IMR-90 (cell line): ENCODE data around the gene RRP9. TPM values are rescaled to one million over a fixed set of nuclear protein-coding genes. Genes with fewer than 3 reads are reported as not detected.

ENCODE experiments used
- ATAC-seq: fragments of 200-7000 bp; cut with Tn5 transposase; 2 replicates; pipeline ENCODE4 v1.9.1; 2020; ENCODE audit warnings: low read depth, mild to moderate bottlenecking, moderate library complexity
- BruUV-seq: library from RNA; stranded (reverse); fragments of 400-500 nt; replicated peaks from 2 replicates; lab custom pipeline; 2021; lab: Mats Ljungman, UMichigan
- CTCF ChIA-PET: fragments of 300-600 bp; formaldehyde crosslinking; extraction: SDS; loops from one replicate; lab custom pipeline; 2021; ENCODE audit warnings: antibody characterized with exemption; lab: Yijun Ruan, JAX
- POLR2A ChIA-PET: fragments of 300-600 bp; sonication (Branson Sonifier 250); formaldehyde crosslinking; loops from one replicate; lab custom pipeline; 2022; ENCODE audit warnings: antibody characterized with exemption; ENCODE audit not compliant: unreplicated experiment; lab: Charles Lee
- DNase-seq: peaks from one replicate; pipeline ENCODE4 v3.0.0; 2013
- H2AFZ ChIP-seq: replicated peaks from 2 replicates; pipeline ENCODE3; 2013; ENCODE audit warnings: low read length, mild to moderate bottlenecking; ENCODE audit not compliant: poor library complexity
- H2AK5ac ChIP-seq: 2 replicates; pipeline ENCODE4 v1.6.1; 2013; ENCODE audit warnings: low read depth, low read length, inconsistent platforms
- H2AK9ac ChIP-seq: replicated peaks from 2 replicates; pipeline ENCODE3; 2013; ENCODE audit warnings: mild to moderate bottlenecking, low read depth, low read length, moderate library complexity; ENCODE audit not compliant: poor library complexity
- H2BK120ac ChIP-seq: 2 replicates; pipeline ENCODE4 v1.6.1; 2013; ENCODE audit warnings: low read depth, low read length, inconsistent platforms
- H2BK15ac ChIP-seq: 3 replicates; pipeline ENCODE4 v1.6.1; 2013; ENCODE audit warnings: low read depth, low read length, inconsistent platforms
- H2BK20ac ChIP-seq: 2 replicates; pipeline ENCODE4 v1.6.1; 2013; ENCODE audit warnings: low read depth, mild to moderate bottlenecking, inconsistent platforms, low read length, moderate library complexity
- H2BK5ac ChIP-seq: 2 replicates; pipeline ENCODE4 v1.6.1; 2013; ENCODE audit warnings: mild to moderate bottlenecking, low read depth, low read length, inconsistent platforms; ENCODE audit not compliant: poor library complexity, severe bottlenecking
- H3K14ac ChIP-seq: replicated peaks from 2 replicates; pipeline ENCODE4 v1.6.1; 2013; ENCODE audit warnings: low read depth, low read length, inconsistent platforms
- H3K18ac ChIP-seq: 2 replicates; pipeline ENCODE4 v1.6.1; 2013; ENCODE audit warnings: low read depth, low read length, control low read depth
- H3K23ac ChIP-seq: 2 replicates; pipeline ENCODE4 v1.6.1; 2013; ENCODE audit warnings: low read depth, low read length, inconsistent platforms
- H3K27ac ChIP-seq: 2 replicates; pipeline ENCODE4 v1.5.1; 2013; ENCODE audit warnings: mild to moderate bottlenecking, control low read depth, low read length; ENCODE audit not compliant: insufficient read depth
- H3K27me3 ChIP-seq: 2 replicates; pipeline ENCODE4 v1.6.1; 2013; ENCODE audit warnings: low read length; ENCODE audit not compliant: control insufficient read depth, insufficient read depth
- H3K36me3 ChIP-seq: 2 replicates; pipeline ENCODE4 v1.6.1; 2013; ENCODE audit warnings: low read length, mixed read lengths; ENCODE audit not compliant: control insufficient read depth, insufficient read depth
- H3K4ac ChIP-seq: 2 replicates; pipeline ENCODE4 v1.6.1; 2013; ENCODE audit warnings: low read depth, low read length, inconsistent platforms
- H3K4me1 ChIP-seq: 2 replicates; pipeline ENCODE4 v1.6.1; 2013; ENCODE audit warnings: low read length, mixed read lengths; ENCODE audit not compliant: control insufficient read depth, insufficient read depth
- H3K4me2 ChIP-seq: 2 replicates; pipeline ENCODE4 v1.6.1; 2013; ENCODE audit warnings: low read depth, mild to moderate bottlenecking, control low read depth, low read length, moderate library complexity
- H3K4me3 ChIP-seq: 2 replicates; pipeline ENCODE4 v1.5.1; 2013; ENCODE audit warnings: low read depth, mild to moderate bottlenecking, control low read depth, low read length, moderate library complexity; ENCODE audit not compliant: insufficient read depth
- H3K56ac ChIP-seq: 2 replicates; pipeline ENCODE4 v1.6.1; 2013; ENCODE audit warnings: low read length, inconsistent platforms; ENCODE audit not compliant: insufficient read depth; ENCODE audit errors: extremely low read depth
- H3K79me1 ChIP-seq, 2 experiments: 2 replicates each; pipeline ENCODE4 v1.6.1; 2013; ENCODE audit warnings: low read length in 2 of 2, inconsistent platforms in 1 of 2, low read depth in 1 of 2
- H3K9ac ChIP-seq: 2 replicates; pipeline ENCODE4 v1.6.1; 2013; ENCODE audit warnings: low read depth, low read length, control low read depth
- H3K9me1 ChIP-seq: 2 replicates; pipeline ENCODE4 v1.6.1; 2013; ENCODE audit warnings: low read length, inconsistent platforms; ENCODE audit not compliant: insufficient read depth
- H3K9me3 ChIP-seq: 2 replicates; pipeline ENCODE4 v1.6.1; 2013; ENCODE audit warnings: low read length; ENCODE audit not compliant: control insufficient read depth, insufficient read depth
- H4K20me1 ChIP-seq: 2 replicates; pipeline ENCODE4 v1.6.1; 2013; ENCODE audit warnings: low read length, inconsistent platforms; ENCODE audit not compliant: insufficient read depth
- H4K5ac ChIP-seq: 2 replicates; pipeline ENCODE4 v1.6.1; 2013; ENCODE audit warnings: mild to moderate bottlenecking, low read depth, low read length, control low read depth
- H4K8ac ChIP-seq, 2 experiments: 2 replicates each; pipeline ENCODE4 v1.6.1; 2013; ENCODE audit warnings: low read depth in 2 of 2, low read length in 2 of 2, control low read depth in 1 of 2, inconsistent platforms in 1 of 2
- H4K91ac ChIP-seq: 2 replicates; pipeline ENCODE4 v1.6.1; 2013; ENCODE audit warnings: low read depth, low read length, inconsistent platforms; ENCODE audit not compliant: insufficient read depth
- BHLHE40 ChIP-seq: fragments of 150-350 bp; IDR thresholded peaks from 2 replicates; pipeline ENCODE4 v1.6.1; 2016; ENCODE audit warnings: mild to moderate bottlenecking, low read depth, low read length
- CEBPB ChIP-seq: IDR thresholded peaks from 2 replicates; pipeline ENCODE4 v1.6.1; 2012; ENCODE audit warnings: low read depth, low read length, improper control_type of control experiment
- CHD1 ChIP-seq: IDR thresholded peaks from 2 replicates; pipeline ENCODE4 v1.6.1; 2012; ENCODE audit warnings: low read depth, low read length, improper control_type of control experiment
- CTCF ChIP-seq: conservative IDR thresholded peaks from 2 replicates; pipeline ENCODE4 v1.5.1; 2012; ENCODE audit warnings: mild to moderate bottlenecking, low read depth, low read length, improper control_type of control experiment
- ELK1 ChIP-seq: fragments of 150-350 bp; IDR thresholded peaks from 2 replicates; pipeline ENCODE4 v1.6.1; 2016; ENCODE audit warnings: low read depth, mild to moderate bottlenecking, low read length, moderate library complexity, borderline replicate concordance
- FOS ChIP-seq: fragments of 150-350 bp; IDR thresholded peaks from 2 replicates; pipeline ENCODE4 v1.6.1; 2016; ENCODE audit warnings: low read depth, low read length
- MAFK ChIP-seq: IDR thresholded peaks from 2 replicates; pipeline ENCODE4 v1.6.1; 2012; ENCODE audit warnings: low read depth, low read length, improper control_type of control experiment
- MAZ ChIP-seq: IDR thresholded peaks from 2 replicates; pipeline ENCODE4 v1.6.1; 2012; ENCODE audit warnings: low read depth, mild to moderate bottlenecking, low read length, improper control_type of control experiment, moderate library complexity, borderline replicate concordance
- MXI1 ChIP-seq: IDR thresholded peaks from 2 replicates; pipeline ENCODE4 v1.6.1; 2012; ENCODE audit warnings: low read depth, mild to moderate bottlenecking, low read length, moderate library complexity, borderline replicate concordance
- NFE2L2 ChIP-seq: fragments of 150-350 bp; IDR thresholded peaks from 2 replicates; pipeline ENCODE4 v1.6.1; 2016; ENCODE audit warnings: low read depth, mild to moderate bottlenecking, low read length
- POLR2A ChIP-seq: IDR thresholded peaks from 2 replicates; pipeline ENCODE4 v1.6.1; 2012; ENCODE audit warnings: mild to moderate bottlenecking, low read depth, low read length
- RAD21 ChIP-seq: IDR thresholded peaks from 2 replicates; pipeline ENCODE4 v1.6.1; 2012; ENCODE audit warnings: low read length, improper control_type of control experiment
- RCOR1 ChIP-seq: IDR thresholded peaks from 2 replicates; pipeline ENCODE4 v1.6.1; 2012; ENCODE audit warnings: mild to moderate bottlenecking, low read length, improper control_type of control experiment; ENCODE audit not compliant: insufficient replicate concordance
- RFX5 ChIP-seq: IDR thresholded peaks from 2 replicates; pipeline ENCODE4 v1.8.0; 2012; ENCODE audit warnings: low read depth, mild to moderate bottlenecking, low read length, moderate library complexity
- SMC3 ChIP-seq: fragments of 150-350 bp; IDR thresholded peaks from 2 replicates; pipeline ENCODE4 v1.6.1; 2016; ENCODE audit warnings: low read depth, mild to moderate bottlenecking, antibody characterized with exemption, low read length, moderate library complexity
- USF2 ChIP-seq: fragments of 150-350 bp; IDR thresholded peaks from 2 replicates; pipeline ENCODE4 v1.6.1; 2017; ENCODE audit warnings: mild to moderate bottlenecking, antibody characterized with exemption, low read length, low read depth
- WGBS, 2 experiments: methylation state at CpG; one replicate each; pipeline versions ENCODE4 v1.1.5 to v1.1.7; 2013; ENCODE audit warnings: missing lambda C conversion rate in 2 of 2; ENCODE audit not compliant: insufficient read length in 1 of 2; ENCODE audit errors: extremely low coverage in 2 of 2; 5-methylcytosine and 5-hydroxymethylcytosine counted together
- dilution Hi-C: fragments of 300-500 bp; cut with HindIII; formaldehyde crosslinking; loops from one replicate; pipeline ENCODE4 v1.14.3; 2018; ENCODE audit warnings: low sequenced_read_pairs; ENCODE audit not compliant: unreplicated experiment
- in situ Hi-C: fragments of 300-500 bp; cut with MboI; formaldehyde crosslinking; loops from 3 replicates; pipeline ENCODE4 v1.14.3; 2019; ENCODE audit warnings: low sequenced_read_pairs, inconsistent platforms, mixed read lengths
- intact Hi-C: fragments of 100-400 bp; cut with micrococcal nuclease; formaldehyde crosslinking; loops from 2 replicates; pipeline ENCODE4 v1.10.0; 2022
- polyA plus RNA-seq, 3 experiments: library from polyadenylated mRNA; depleted of rRNA; stranded (reverse); fragments of >200 nt; gene quantifications; 2 replicates each; pipeline ENCODE4 v1.2.3, GENCODE V29; 2012; ENCODE audit warnings: low replicate concordance in 1 of 3
- total RNA-seq: library from RNA; depleted of rRNA; stranded (reverse); fragments of >200 nt; gene quantifications from 2 replicates; pipeline ENCODE4 v1.2.3, GENCODE V29; 2012

Gene RRP9
- total and polyA plus RNA-seq, 2 of the 4 experiments (the other 2 are of a cell fraction), result 30.9 to 39.8 TPM

- no peak overlapping the region for H3K4me3 ChIP-seq
- H3K36me3 ChIP-seq, result peaks cover 18% of the 10 kb centered on the region
- H3K4ac ChIP-seq, result no peak overlapping the region
- peaks cover 35 to 67% of the 10 kb centered on the region in 2 experiments for H3K79me1 ChIP-seq
- no peak overlapping the region for H3K18ac ChIP-seq
- peaks cover 28% of the 10 kb centered on the region for H3K4me1 ChIP-seq
- POLR2A ChIA-PET, result no interaction called here
- WGBS, 2 experiments, result 38% methylated on average over 4 of the region's 12 CpGs; no CpG with 5 or more reads in 1 of the 2 experiments
- in situ Hi-C loops (loop anchor here (25.0 kb wide), 1 partner anchor 1627 kb away; the partner anchor contains the start of genes RASSF1, TUSC2 and ZMYND10), dilution Hi-C loops (no loop called here), intact Hi-C loops (no loop called here)
- CTCF ChIA-PET, result no interaction called here
- H2BK20ac ChIP-seq, result no peak overlapping the region
- H3K14ac ChIP-seq, result no peak overlapping the region
- no peak overlapping the region for H4K8ac ChIP-seq
- H4K20me1 ChIP-seq, result peaks cover 16% of the 10 kb centered on the region
- no TSS peak for BruUV-seq
- H3K23ac ChIP-seq, result no peak overlapping the region
- H3K9me3 ChIP-seq, result no peaks in the 10 kb centered on the region
- H3K9ac ChIP-seq, result no peak overlapping the region
- H2BK15ac ChIP-seq, result no peak overlapping the region
- H3K56ac ChIP-seq, result no peak overlapping the region
- H3K4me2 ChIP-seq, result no peak overlapping the region
- H2BK5ac ChIP-seq, result no peak overlapping the region
- TF ChIP-seq NFE2L2, result no peak
- no peak for TF ChIP-seq RFX5
- no peak for TF ChIP-seq FOS
- no peak for TF ChIP-seq MAFK
- TF ChIP-seq CEBPB, result no peak
- TF ChIP-seq USF2, result no peak
- no peak for TF ChIP-seq POLR2A
- TF ChIP-seq MAZ, result no peak
- no peak for TF ChIP-seq MXI1
- TF ChIP-seq CTCF, result no peak
- TF ChIP-seq RAD21, result no peak
- no peak for TF ChIP-seq ELK1
- TF ChIP-seq SMC3, result no peak
- TF ChIP-seq CHD1, result no peak
- TF ChIP-seq RCOR1, result no peak
- no peak for TF ChIP-seq BHLHE40
- H3K27me3 ChIP-seq, result no peaks in the 10 kb centered on the region
- no peak overlapping the region for H2BK120ac ChIP-seq
- no peak overlapping the region for H2AK5ac ChIP-seq
- peaks cover 19% of the 10 kb centered on the region for H3K9me1 ChIP-seq
- no peak overlapping the region for H4K5ac ChIP-seq
- H2AK9ac ChIP-seq, result no peak overlapping the region
- H4K91ac ChIP-seq, result no peak overlapping the region
- H2AFZ ChIP-seq, result no peak overlapping the region
- no peak overlapping the region for H3K27ac ChIP-seq
- no peak for DNase-seq
- ATAC-seq, result no peak
Measured at GRCh38 chr3:51963951-51964451, 22.3 kb upstream of the RRP9 start.
